Endothelial cell of umbilical vein (primary cell): ENCODE data around the gene TRPC3. TPM values are rescaled to one million over a fixed set of nuclear protein-coding genes. Genes with fewer than 3 reads are reported as not detected.

Source experiments
- BruUV-seq: library from RNA; stranded (reverse); fragments of 400-500 nt; replicated peaks from 2 replicates; lab custom pipeline; 2021; lab: Mats Ljungman, UMichigan
- CTCF ChIA-PET: fragments of 300-600, 350-600 bp; sonication (Branson Sonifier 250); formaldehyde crosslinking; loops from one replicate; lab custom pipeline; 2021; ENCODE audit warnings: antibody characterized with exemption, inconsistent platforms; lab: Charles Lee
- POLR2A ChIA-PET: fragments of 300-600, 350-600 bp; sonication (Branson Sonifier 250); formaldehyde crosslinking; loops from one replicate; lab custom pipeline; 2021; ENCODE audit warnings: antibody characterized with exemption, inconsistent platforms; lab: Charles Lee
- DNase-seq: peaks from one replicate; pipeline ENCODE4 v3.0.0-alpha.2; 2011; ENCODE audit warnings: low read depth, low spot score
- FAIRE-seq: peaks from 2 replicates; lab custom pipeline; 2011; peaks lifted over from hg19 to GRCh38; lab: Jason Lieb, UNC
- H2AFZ ChIP-seq: 2 replicates; pipeline ENCODE4 v1.6.0; 2012; ENCODE audit warnings: low read depth, low read length, control low read depth, inconsistent platforms
- H3K27ac ChIP-seq: 2 replicates; pipeline ENCODE4 v1.5.1; 2011; ENCODE audit warnings: low read depth, mild to moderate bottlenecking, control low read depth, low read length, moderate library complexity; ENCODE audit not compliant: insufficient read depth
- H3K27me3 ChIP-seq, 2 experiments: 2 replicates each; pipeline versions ENCODE4 v1.6.0 to v1.6.1; 2011; ENCODE audit warnings: low read length in 2 of 2, mixed read lengths in 1 of 2; ENCODE audit not compliant: control insufficient read depth in 2 of 2, insufficient read depth in 2 of 2
- H3K36me3 ChIP-seq, 2 experiments: 2 replicates in 1 of 2; 3 replicates in 1 of 2; pipeline ENCODE4 v1.5.1; 2011; ENCODE audit warnings: low read length in 2 of 2, mild to moderate bottlenecking in 1 of 2, moderate library complexity in 1 of 2; ENCODE audit not compliant: control insufficient read depth in 2 of 2, insufficient read depth in 2 of 2; ENCODE audit errors: extremely low read depth in 1 of 2
- H3K4me1 ChIP-seq: 3 replicates; pipeline ENCODE4 v1.5.1; 2011; ENCODE audit warnings: mild to moderate bottlenecking, low read length; ENCODE audit not compliant: control insufficient read depth, insufficient read depth; ENCODE audit errors: extremely low read depth
- H3K4me2 ChIP-seq: 2 replicates; pipeline ENCODE4 v1.6.1; 2011; ENCODE audit warnings: low read length, control low read depth, mixed read lengths; ENCODE audit not compliant: insufficient read depth
- H3K4me3 ChIP-seq, 3 experiments: fragments of 200-600 bp in 1 of 3; sonication (generic), shearing (Covaris generic) in 1 of 3; replicated peaks in 1 of 3; 2 replicates each; pipeline ENCODE4 v1.5.1; 2011 to 2016; ENCODE audit warnings: control low read depth in 3 of 3, low read length in 3 of 3, mild to moderate bottlenecking in 2 of 3, inconsistent platforms in 1 of 3, low read depth in 1 of 3, moderate library complexity in 1 of 3; ENCODE audit not compliant: insufficient read depth in 1 of 3
- H3K79me2 ChIP-seq: 2 replicates; pipeline ENCODE4 v1.6.0; 2012; ENCODE audit warnings: low read length, inconsistent platforms; ENCODE audit not compliant: control insufficient read depth, insufficient read depth
- H3K9ac ChIP-seq: replicated peaks from 2 replicates; pipeline ENCODE3; 2011; ENCODE audit warnings: low read length, control low read depth; ENCODE audit not compliant: insufficient read depth; ENCODE audit errors: extremely low read depth
- H3K9me1 ChIP-seq: replicated peaks from 3 replicates; pipeline ENCODE4 v1.6.0; 2011; ENCODE audit warnings: mild to moderate bottlenecking, low read length; ENCODE audit not compliant: control insufficient read depth, insufficient read depth; ENCODE audit errors: extremely low read depth
- H3K9me3 ChIP-seq: replicated peaks from 2 replicates; pipeline ENCODE4 v1.5.1; 2012; ENCODE audit warnings: low read length, inconsistent platforms; ENCODE audit not compliant: control insufficient read depth, insufficient read depth
- H4K20me1 ChIP-seq: replicated peaks from 2 replicates; pipeline ENCODE3; 2011; ENCODE audit warnings: mild to moderate bottlenecking, low read length; ENCODE audit not compliant: control insufficient read depth, insufficient read depth; ENCODE audit errors: extremely low read depth
- CTCF ChIP-seq, 2 donors: IDR thresholded peaks; 1 replicate in 1 of 2; 2 replicates in 1 of 2; pipeline ENCODE4 v1.5.1; 2011; ENCODE audit warnings: low read length in 2 of 2, mild to moderate bottlenecking in 2 of 2, moderate library complexity in 2 of 2, control low read depth in 1 of 2, inconsistent platforms in 1 of 2, low read depth in 1 of 2; ENCODE audit not compliant: insufficient read depth in 1 of 2; ENCODE audit errors: extremely low read depth in 1 of 2
- EZH2 ChIP-seq: IDR thresholded peaks from 2 replicates; pipeline ENCODE4 v1.6.1; 2012; ENCODE audit warnings: borderline replicate concordance, low read depth, mild to moderate bottlenecking, moderate library complexity, low read length, inconsistent platforms; ENCODE audit not compliant: severe bottlenecking
- FOS ChIP-seq: IDR thresholded peaks from 2 replicates; pipeline ENCODE4 v1.6.1; 2011; ENCODE audit warnings: mild to moderate bottlenecking, low read length, moderate library complexity, borderline replicate concordance; ENCODE audit not compliant: insufficient read depth
- GATA2 ChIP-seq: IDR thresholded peaks from 2 replicates; pipeline ENCODE4 v1.7.0; 2011; ENCODE audit warnings: low read depth, mild to moderate bottlenecking, moderate library complexity, mixed read lengths, low read length; ENCODE audit not compliant: insufficient read length, insufficient read depth
- JUN ChIP-seq: IDR thresholded peaks from 2 replicates; pipeline ENCODE4 v1.6.1; 2011; ENCODE audit warnings: borderline replicate concordance, low read depth; ENCODE audit not compliant: insufficient read length, insufficient read depth
- MAX ChIP-seq: IDR thresholded peaks from 2 replicates; pipeline ENCODE4 v1.6.1; 2011; ENCODE audit not compliant: insufficient read depth, insufficient read length
- MYC ChIP-seq: IDR thresholded peaks from one replicate; pipeline ENCODE4 v1.6.1; 2011; ENCODE audit warnings: mild to moderate bottlenecking, low read depth, low read length
- POLR2A ChIP-seq: IDR thresholded peaks from 2 replicates; pipeline ENCODE4 v1.6.1; 2012; ENCODE audit warnings: low read depth, mild to moderate bottlenecking, control low read depth, low read length
- POLR2AphosphoS5 ChIP-seq: IDR thresholded peaks from 2 replicates; pipeline ENCODE4 v1.6.1; 2012; ENCODE audit warnings: low read depth, mild to moderate bottlenecking, control low read depth, low read length, moderate library complexity; ENCODE audit not compliant: insufficient read depth
- dilution Hi-C: fragments of 300-500 bp; cut with MboI; formaldehyde crosslinking; loops from one replicate; pipeline ENCODE4 v1.15.0; 2019; ENCODE audit warnings: low sequenced_read_pairs; ENCODE audit not compliant: extremely low pct_ligation_motif_present
- intact Hi-C: fragments of 100-400 bp; cut with micrococcal nuclease; formaldehyde crosslinking; loops from one replicate; pipeline ENCODE4 v1.10.0; 2022
- polyA plus RNA-seq, 4 experiments: library from polyadenylated mRNA; depleted of rRNA in 3 of 4; stranded (reverse) in 3 of 4; unstranded in 1 of 4; fragments of >200 nt; gene quantifications; 2 replicates each; pipeline versions ENCODE4 v1.2.1 to v1.2.3, GENCODE V29; 2011 to 2012; ENCODE audit warnings: missing spikeins in 1 of 4
- total RNA-seq: library from RNA; stranded (reverse); gene quantifications from 2 replicates; pipeline ENCODE4 v1.2.3, GENCODE V29; 2021

Gene TRPC3
- total and polyA plus RNA-seq, 2 donors (not counting 3 experiments of a cell fraction or from before 2014, with no cell fraction given): not detected

GRCh38 chr4:121869841-121870822 is 81.7 kb downstream of the TRPC3 start, which contains the start of gene BBS7:
BBS7 (minus strand) TSS chr4:121870474; CDS start chr4:121870313, 161 bp downstream.
- peak within 1 kb of the TSS; percentile 58 for H3K27ac ChIP-seq
- peak within 1 kb of the TSS; percentile 95 for H2AFZ ChIP-seq
- DNase-seq (peak; percentile 99), FAIRE-seq (peak; percentile 96)
- POLR2A ChIA-PET: interaction anchor here (0.6 to 0.9 kb wide), 2 partner anchors 8 to 668 kb away, joined by 4 to 7 read pairs; no protein-coding TSS in a partner anchor
- CTCF ChIA-PET: interaction anchor here (0.7 to 1.5 kb wide), 10 partner anchors 14 to 499 kb away, joined by 3 to 6 read pairs (median 3); partner anchors contain the start of gene CCNA2
- dilution Hi-C loops: no loop called here
- peak; percentile 96 for TF ChIP-seq POLR2A
- no peak for TF ChIP-seq CTCF (IDR thresholded peaks at IDR 0.05; ENCODE audit: extremely low read depth in 1 of 2, insufficient read depth in 1 of 2, low read depth in 1 of 2, low read length in 2 of 2)
- TF ChIP-seq EZH2: no peak
- TF ChIP-seq GATA2: no peak
- TF ChIP-seq JUN: no peak
- no peak for TF ChIP-seq MAX
- TF ChIP-seq FOS: no peak
- TF ChIP-seq POLR2AphosphoS5: peak; percentile 91
- no peak for TF ChIP-seq MYC
- intact Hi-C loops: loop anchor here (1.0 kb wide), 2 partner anchors 46 to 69 kb away; partner anchors contain the start of gene EXOSC9
- peak within 1 kb of the TSS; percentile 84 for H3K4me2 ChIP-seq
- no peaks in the 10 kb centered on the region for H3K9me3 ChIP-seq
- H4K20me1 ChIP-seq: no peaks in the 10 kb centered on the region
- H3K4me1 ChIP-seq: peaks cover 10% of the 10 kb centered on the region
- no peaks in the 10 kb centered on the region for H3K36me3 ChIP-seq
- H3K27me3 ChIP-seq: no peaks in the 10 kb centered on the region
- peak within 1 kb of the TSS; percentile 78 for H3K9ac ChIP-seq
- H3K79me2 ChIP-seq: peaks cover 5% of the 10 kb centered on the region
- H3K4me3 ChIP-seq: peak within 1 kb of the TSS; percentile 76 to 84 (median 80)
- peaks cover 5% of the 10 kb centered on the region for H3K9me1 ChIP-seq
- BruUV-seq: TSS peak; percentile 51
